ENCODE data around the gene RASAL2. TPM values are rescaled to one million over a fixed set of nuclear protein-coding genes. Genes with fewer than 3 reads are reported as not detected.
"Not testable (repeated sequence)": the region's sequence is repeated elsewhere in the genome, so short reads cannot be mapped to it uniquely, and the experiment has no call there.

The RASAL2 gene
- total RNA-seq, 4 donors from 2014 or later, result 17.0 to 27.4 (median 20.2) TPM

DNA sequence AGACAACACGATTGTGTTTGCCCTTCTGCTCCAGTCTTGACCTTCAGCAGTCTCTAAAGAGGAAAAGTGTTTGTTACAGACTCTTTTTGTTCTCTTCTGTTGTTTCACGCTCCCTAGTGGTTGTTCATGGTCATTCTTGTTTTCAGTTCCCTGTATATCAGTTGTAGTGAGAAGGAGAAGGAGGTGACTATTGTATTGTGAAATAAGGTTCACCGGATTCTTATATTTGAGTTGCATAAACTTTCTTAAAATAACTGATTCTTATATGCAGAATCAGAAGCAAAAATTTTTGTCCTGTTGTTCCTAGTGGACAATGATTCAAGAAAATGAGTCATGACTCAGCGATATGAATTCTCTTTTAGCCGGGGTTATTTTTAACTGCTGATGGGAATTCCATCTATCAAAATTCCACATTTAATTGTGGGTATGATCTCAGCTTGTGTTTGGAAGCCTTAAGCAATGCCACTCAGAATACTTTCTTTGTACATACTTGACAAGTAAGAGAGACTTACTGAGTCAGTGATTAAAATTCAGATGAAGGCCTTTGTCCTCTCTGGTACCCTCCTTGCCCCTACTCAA is 250.7 kb downstream of the RASAL2 start:
- peak; percentile 24 to 55 (median 48) for TF ChIP-seq CTCF (IDR thresholded peaks at IDR 0.05)
- no peak for TF ChIP-seq POLR2A (IDR thresholded peaks at IDR 0.05)
- no peak for TF ChIP-seq EP300 (IDR thresholded peaks at IDR 0.05)
- peak; percentile 43 for TF ChIP-seq POLR2AphosphoS5 (IDR thresholded peaks at IDR 0.05)
- WGBS, 2 donors (ENCODE audit: low coverage in 1 of 2), result 17 to 25% methylated on average over 5 of the region's 5 CpGs
- peak; percentile 63 for ATAC-seq
- Histone ChIP-seq H3K27me3 (no peaks in the 10 kb centered on the region), H3K4me3 (no peak overlapping the region), H3K36me3 (no peaks in the 10 kb centered on the region), H3K4me1 (peaks cover 0 to 47% (median 6%) of the 10 kb centered on the region in 3 donors), H3K27ac (peak overlapping the region; percentile 38 to 53 (median 46)), H3K9me3 (no peaks in the 10 kb centered on the region)

DNA sequence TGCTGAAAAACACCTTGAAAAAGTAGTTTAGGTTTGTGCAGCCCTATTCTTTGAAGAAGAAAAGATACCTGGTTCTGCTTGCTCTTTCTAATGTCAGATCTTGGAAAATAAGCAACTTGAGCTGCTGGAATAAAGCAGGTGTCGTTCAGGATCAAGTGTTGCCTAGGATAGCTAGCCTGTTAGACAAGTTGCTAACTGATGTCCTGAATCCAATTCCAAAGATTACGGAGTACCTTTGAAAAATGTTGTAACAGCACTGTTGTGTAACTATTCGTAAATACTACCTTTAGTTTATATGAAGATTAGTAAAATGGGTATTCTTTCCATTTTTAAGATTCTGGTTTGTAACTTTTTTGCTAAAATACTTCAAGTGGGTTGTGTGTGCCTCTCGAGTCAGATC is 251.3 kb downstream of the RASAL2 start:
- Histone ChIP-seq H3K9me3 (no peaks in the 10 kb centered on the region), H3K4me3 (no peak overlapping the region), H3K27ac (peak overlapping the region in 3 of 4 donors; percentile 23 to 43 (median 25)), H3K27me3 (no peaks in the 10 kb centered on the region), H3K36me3 (no peaks in the 10 kb centered on the region), H3K4me1 (peaks cover 0 to 47% (median 6%) of the 10 kb centered on the region in 3 donors)
- WGBS, 2 donors (ENCODE audit: low coverage in 1 of 2), result 87 to 92% methylated on average over 4 of the region's 4 CpGs
- ATAC-seq, result no peak
- no peak for TF ChIP-seq POLR2A (IDR thresholded peaks at IDR 0.05)
- no peak for TF ChIP-seq EP300 (IDR thresholded peaks at IDR 0.05)
- no peak for TF ChIP-seq POLR2AphosphoS5 (IDR thresholded peaks at IDR 0.05)
- TF ChIP-seq CTCF (IDR thresholded peaks at IDR 0.05), result no peak

DNA sequence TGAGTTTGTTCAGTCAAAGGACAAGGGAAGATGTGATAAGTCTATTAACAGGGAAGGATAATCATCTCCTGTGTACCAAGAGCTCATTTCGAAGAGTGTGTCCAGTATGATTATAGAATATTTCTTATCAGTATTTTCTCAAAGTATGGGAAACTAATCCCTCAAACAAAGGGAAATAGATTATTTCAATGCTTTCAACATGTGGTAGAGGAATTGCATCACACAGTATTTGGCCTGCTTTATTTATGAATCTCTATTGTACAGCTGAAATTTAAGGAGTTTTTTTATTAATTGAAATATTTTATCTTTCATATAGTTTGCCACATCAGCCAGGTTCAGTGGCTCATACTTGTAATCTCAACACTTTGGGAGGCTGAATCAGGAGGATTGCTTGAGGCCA is 251.9 kb downstream of the RASAL2 start:
- 93% methylated on average over 1 of the region's 1 CpG; no CpG with 5 or more reads in 1 of the 2 donors for WGBS, 2 donors (ENCODE audit: low coverage in 1 of 2)
- Histone ChIP-seq H3K27me3 (no peaks in the 10 kb centered on the region), H3K4me3 (no peak overlapping the region), H3K36me3 (no peaks in the 10 kb centered on the region), H3K4me1 (peaks cover 0 to 42% (median 6%) of the 10 kb centered on the region in 3 donors), H3K9me3 (no peaks in the 10 kb centered on the region), H3K27ac (no peak overlapping the region)
- no peak for TF ChIP-seq POLR2AphosphoS5 (IDR thresholded peaks at IDR 0.05)
- TF ChIP-seq CTCF (IDR thresholded peaks at IDR 0.05), result no peak
- TF ChIP-seq EP300 (IDR thresholded peaks at IDR 0.05), result no peak
- no peak for TF ChIP-seq POLR2A (IDR thresholded peaks at IDR 0.05)
- ATAC-seq, result no peak

GRCh38 chr1:178349801-178350200 is 255.9 kb downstream of the RASAL2 start:
- Histone ChIP-seq H3K4me1 (peaks cover 0 to 5% (median 0%) of the 10 kb centered on the region in 3 donors), H3K27me3 (no peaks in the 10 kb centered on the region), H3K36me3 (no peaks in the 10 kb centered on the region), H3K9me3 (peaks cover 0 to 11% (median 0%) of the 10 kb centered on the region in 3 donors), H3K27ac (no peak overlapping the region), H3K4me3 (no peak overlapping the region)
- 89 to 100% methylated on average over 3 of the region's 3 CpGs for WGBS, 2 donors (ENCODE audit: low coverage in 1 of 2)
- ATAC-seq, result no peak
- no peak for TF ChIP-seq POLR2AphosphoS5 (IDR thresholded peaks at IDR 0.05)
- no peak for TF ChIP-seq CTCF (IDR thresholded peaks at IDR 0.05)
- TF ChIP-seq EP300 (IDR thresholded peaks at IDR 0.05), result no peak
- no peak for TF ChIP-seq POLR2A (IDR thresholded peaks at IDR 0.05)

- not testable (repeated sequence) for ATAC-seq, H3K4me3 ChIP-seq, H3K27me3 ChIP-seq, H3K4me1 ChIP-seq, H3K27ac ChIP-seq, H3K36me3 ChIP-seq
- WGBS, 2 donors (ENCODE audit: low coverage in 1 of 2), result 33 to 75% methylated on average over 1 of the region's 1 CpG
- H3K9me3 ChIP-seq, result peaks cover 0 to 11% (median 0%) of the 10 kb centered on the region in 3 donors
These were observed 258.0 kb downstream of the RASAL2 start for GRCh38 chr1:178351911-178352310.
